NK-92 treated with Interleukin-12 subunit alpha and Interleukin-12 subunit beta, amount 100 ng/mL, for 24 hours (cell line): ENCODE results near the gene GSS.

Source experiments
- DNase-seq: peaks from one replicate; lab custom pipeline; 2025; lab: John Stamatoyannopoulos, UW

GSS gene

DNA sequence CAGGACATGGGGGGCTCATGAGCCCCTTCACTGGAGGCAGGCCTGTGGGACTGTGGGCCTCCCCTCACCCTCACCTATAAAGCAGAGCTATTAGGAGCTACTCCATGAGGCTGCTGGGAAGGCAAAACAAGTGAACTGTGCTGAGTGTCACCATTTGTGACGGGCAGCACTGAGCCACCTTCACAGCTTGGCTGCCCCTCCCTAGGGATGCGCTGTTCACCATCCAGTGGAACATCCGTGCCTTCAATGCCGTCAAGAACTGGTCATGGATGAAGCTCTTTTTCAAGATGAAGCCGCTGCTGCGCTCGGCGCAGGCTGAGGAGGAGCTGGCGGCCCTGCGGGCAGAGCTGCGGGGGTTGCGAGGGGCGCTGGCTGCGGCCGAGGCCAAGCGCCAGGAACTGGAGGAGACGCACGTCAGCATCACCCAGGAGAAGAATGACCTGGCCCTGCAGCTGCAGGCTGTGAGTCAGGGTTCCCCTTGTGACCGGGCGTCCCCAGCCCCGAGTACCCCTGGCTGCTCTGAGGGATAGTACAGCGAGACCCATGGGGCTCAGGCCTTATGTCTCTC lies 38.4 kb upstream of the GSS start:
- DNase-seq, result no peak

DNA sequence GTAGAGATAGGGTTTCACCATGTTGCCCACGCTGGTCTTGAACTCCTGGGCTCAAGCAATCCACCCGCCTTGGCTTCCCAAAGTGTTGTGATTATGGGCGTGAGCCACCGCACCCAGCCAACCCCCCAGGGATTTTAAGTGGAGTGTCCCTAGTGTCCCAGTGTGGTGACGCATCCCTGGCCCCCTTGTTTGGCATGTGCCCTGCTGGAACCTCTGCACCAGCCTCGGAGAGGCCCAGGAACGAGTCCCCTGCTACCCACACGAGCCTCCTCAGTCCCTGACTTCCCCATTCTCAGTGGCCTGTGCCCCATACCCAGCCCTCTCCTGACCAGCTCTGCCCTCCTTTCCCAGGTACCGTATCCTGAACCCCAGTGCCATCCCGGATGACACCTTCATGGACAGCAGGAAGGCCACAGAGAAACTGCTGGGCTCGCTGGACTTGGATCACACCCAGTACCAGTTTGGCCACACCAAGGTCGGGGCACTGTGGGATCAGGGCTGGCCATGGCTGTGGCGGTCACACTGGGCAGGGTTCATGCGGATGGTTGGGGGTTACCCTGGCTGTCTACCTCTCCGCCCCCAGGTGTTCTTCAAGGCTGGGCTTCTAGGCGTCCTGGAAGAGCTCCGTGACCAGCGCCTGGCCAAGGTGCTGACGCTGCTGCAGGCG lies 37.3 kb upstream of the GSS start:
- DNase-seq, result no peak

DNA sequence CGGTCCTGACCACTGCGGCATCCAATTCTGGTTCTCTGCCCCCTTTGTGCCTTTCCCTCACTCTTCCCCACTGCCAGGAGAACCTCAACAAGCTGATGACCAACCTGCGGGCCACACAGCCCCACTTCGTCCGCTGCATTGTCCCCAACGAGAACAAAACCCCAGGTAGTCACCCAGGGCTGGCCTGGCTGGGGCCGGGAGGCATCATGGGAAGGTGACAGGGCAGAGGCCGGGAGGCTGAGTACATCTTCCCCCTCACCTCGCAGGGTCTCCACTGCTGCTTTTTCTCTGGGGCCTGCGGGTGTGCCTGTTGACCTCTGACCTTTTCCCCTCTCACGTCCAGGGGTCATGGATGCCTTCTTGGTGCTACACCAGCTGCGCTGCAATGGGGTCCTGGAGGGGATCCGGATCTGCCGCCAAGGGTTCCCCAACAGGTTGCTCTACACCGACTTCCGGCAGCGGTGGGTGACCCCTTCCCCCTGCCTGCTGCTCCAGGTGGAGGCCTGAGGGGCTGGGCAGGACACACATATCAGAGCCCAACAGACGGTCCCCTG lies 35.1 kb upstream of the GSS start:
- no peak for DNase-seq

DNA sequence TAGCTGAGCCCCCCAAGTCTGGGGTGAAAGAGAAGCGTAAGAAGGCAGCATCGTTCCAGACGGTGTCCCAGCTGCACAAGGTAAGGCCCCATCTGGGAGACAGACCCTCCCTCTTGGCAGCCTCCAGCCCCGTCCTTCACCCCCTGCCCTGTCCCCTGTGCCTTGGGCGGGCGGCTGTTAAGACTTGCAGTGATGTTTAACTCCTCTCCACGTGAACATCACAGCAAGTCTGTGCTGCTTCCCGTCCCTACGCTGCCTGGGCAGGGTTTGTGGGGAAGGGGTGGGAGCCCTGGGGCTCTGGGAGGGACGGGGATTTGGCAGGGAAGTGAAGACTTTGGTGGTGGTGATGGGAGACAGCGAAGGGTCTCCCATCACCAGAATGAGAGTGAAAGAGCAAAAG lies 34.6 kb upstream of the GSS start:
- DNase-seq, result no peak

DNA sequence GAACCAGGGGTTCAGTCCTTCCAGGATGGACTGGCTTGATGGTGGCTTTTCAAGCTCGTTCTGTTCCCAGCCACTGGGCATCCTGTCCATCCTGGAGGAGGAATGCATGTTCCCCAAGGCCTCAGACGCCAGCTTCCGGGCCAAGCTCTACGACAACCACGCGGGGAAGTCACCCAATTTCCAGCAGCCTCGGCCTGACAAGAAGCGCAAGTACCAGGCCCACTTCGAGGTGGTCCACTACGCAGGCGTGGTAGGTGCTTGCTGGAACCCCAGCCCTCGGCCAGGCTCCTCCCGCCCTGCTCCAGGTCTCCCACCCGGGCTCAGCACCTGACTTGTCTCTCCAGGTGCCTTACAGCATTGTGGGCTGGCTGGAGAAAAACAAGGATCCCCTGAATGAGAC lies 34.1 kb upstream of the GSS start:
- no peak for DNase-seq

DNA sequence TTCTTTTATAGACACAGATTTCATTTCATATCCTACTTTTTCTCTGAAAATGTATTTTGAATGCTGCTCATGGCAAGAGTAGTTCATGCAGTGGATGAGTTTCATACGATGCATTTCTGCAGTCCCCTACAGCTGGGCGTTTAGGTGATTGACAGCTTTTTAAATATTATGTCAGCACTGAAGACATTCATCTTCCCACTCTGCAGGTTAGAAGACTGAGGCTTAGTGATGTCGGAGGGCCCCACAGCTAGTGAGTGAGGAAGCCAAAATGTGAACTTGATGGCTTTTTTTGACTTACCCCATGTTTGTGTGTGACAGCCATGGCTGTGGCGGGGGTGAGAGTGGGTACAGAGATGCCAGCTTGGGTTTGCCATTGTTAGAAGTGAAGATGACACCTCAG lies 33.5 kb upstream of the GSS start:
- DNase-seq, result no peak

DNA sequence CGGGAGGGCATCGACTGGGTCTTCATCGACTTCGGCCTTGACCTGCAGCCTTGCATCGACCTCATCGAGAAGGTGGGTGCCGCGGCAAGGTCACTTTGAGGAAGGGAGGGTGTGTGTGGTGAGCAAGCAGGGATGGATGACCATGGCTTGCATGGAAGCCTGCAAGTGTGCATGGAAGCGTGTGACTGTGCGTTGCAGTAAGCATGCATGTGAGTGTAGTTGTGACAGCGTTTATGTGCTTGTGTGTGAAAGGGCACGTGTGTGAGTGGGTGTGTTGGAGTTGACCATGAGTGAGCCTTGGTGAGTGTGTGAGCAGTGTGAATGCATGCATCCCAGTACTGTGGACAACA lies 32.6 kb upstream of the GSS start:
- DNase-seq, result no peak

DNA sequence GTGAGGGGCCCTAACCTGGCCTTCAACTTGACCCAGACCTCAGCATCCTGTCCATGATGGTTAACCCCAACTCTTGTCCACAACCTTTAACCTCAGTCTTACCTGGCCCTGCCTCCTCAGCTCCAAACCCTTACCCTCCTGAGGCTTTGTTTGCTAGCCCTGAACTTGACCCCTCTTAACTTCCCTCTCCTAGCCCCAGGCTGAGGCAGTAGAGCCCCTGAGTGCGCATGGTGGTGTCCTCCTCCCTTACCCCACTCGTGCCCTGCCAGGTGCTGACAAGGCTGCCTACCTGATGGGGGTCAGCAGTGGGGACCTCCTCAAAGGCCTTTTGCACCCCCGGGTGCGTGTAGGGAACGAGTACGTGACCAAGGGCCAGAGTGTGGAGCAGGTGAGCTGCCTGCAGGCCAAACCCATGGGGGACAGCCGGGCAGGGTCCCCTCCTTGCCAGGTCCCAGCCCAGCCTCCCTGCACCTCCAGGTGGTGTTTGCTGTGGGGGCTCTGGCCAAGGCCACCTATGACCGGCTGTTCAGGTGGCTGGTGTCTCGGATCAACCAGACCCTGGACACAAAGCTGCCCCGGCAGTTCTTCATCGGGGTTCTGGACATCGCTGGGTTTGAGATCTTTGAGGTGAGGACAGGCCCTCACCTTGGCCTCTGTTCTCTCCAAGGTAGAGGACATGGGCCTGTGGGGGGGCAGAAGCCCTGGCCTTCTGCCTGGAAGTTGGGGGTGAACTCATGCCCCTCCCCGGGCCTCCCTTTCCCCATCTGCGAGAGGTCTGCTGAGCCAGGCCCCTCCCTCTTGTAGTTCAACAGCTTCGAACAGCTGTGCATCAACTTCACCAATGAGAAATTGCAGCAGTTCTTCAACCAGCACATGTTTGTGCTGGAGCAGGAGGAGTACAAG lies 31.9 kb upstream of the GSS start:
- DNase-seq, result no peak

DNA sequence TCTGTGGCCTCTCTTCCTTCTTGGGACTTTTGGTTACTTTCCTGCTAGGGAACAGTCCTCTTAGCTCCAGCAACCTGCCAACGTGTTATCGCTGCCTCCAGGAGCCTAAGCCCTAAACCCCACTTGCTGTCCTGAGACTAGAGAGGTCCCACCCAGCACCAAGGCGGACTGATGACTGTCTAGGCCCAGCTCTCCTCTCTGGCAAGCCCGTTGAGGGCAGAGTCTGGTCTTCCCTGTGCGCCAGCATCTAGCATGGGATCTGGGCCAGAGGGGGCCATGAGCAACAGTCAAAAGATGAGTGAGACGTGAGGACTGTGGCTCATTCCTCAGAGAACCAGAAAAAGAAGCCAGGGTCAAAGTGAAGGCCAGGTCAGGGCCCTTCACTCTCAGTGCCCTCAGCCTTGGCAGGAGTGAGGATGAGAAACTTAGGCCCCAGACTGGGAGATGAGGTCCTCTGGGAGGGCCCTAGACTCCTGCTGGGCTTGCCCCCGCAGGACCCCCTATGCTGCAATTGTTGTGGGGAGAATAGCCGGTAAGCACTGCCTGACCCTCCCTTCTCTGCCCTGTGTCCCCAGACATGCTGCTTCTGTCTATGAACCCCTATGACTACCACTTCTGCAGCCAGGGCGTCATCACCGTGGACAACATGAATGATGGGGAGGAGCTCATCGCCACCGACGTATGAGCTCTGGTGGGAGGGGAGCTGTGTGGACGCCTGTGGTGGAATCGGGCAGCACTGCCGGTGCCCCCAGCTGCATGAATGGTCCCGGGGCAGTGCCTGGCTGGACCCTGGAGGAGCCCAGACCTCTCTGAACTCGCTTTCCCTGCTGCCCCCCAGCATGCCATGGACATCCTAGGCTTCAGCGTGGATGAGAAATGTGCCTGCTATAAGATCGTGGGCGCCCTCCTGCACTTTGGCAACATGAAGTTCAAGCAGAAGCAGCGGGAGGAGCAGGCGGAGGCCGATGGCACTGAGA lies 31.0 kb upstream of the GSS start:
- DNase-seq, result no peak

DNA sequence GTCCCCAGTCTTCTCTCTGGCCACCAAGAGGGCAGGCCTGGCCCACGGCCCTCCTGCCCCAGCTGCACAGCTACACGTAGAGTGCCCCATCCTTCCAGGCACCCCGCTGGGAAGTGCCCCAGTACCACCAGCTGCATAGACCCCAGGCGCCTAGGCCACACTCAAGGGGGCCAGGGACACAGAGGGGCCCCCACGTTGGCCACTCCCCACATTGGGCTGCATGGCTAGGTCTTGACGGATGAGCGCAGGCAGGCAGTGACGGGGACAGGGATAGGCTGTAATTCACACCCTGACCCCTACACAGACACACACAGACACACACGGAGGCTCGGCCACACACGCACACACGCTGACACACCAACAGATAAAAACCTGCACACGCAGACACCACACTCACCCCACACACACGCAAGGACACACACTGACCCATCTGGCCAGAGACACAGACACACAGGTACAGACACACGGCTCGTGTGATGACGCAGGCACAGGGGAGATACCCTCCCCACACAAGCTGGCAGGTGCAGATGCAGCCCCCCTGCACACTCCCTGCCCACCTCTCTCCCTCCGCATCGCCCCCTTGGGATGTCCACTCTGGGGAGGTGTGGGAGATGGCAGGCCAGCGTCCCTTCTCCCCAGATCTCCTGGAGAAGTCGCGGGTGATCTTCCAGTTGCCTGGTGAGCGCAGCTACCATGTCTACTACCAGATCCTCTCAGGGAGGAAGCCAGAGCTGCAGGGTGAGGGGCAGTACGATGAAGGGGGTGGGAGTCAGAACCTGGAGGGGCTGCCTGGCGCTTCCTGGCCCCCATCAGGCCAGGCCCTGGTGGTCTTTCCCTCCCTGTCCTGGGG lies 30.1 kb upstream of the GSS start:
- DNase-seq, result no peak

DNA sequence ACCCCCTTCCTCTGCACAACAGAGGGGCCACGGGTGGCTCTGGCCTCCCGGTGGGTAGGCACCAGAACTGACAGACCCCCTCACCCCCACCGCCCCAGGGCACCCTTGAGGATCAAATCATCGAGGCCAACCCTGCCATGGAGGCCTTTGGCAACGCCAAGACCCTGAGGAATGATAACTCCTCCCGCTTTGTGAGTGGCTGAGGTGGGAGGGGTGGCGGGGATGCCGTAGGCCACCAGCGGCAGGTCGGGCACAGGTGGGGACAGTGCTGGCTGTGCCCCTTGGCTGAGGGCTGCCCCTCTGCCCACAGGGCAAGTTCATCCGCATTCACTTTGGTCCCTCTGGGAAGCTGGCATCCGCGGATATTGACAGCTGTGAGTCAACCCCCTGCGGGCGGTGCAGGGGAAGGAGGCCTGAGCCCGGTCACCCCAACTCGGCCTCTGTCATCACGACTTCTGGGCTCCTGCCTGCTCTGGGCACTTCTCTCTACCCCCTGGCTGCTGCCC lies 29.2 kb upstream of the GSS start:
- DNase-seq, result no peak

DNA sequence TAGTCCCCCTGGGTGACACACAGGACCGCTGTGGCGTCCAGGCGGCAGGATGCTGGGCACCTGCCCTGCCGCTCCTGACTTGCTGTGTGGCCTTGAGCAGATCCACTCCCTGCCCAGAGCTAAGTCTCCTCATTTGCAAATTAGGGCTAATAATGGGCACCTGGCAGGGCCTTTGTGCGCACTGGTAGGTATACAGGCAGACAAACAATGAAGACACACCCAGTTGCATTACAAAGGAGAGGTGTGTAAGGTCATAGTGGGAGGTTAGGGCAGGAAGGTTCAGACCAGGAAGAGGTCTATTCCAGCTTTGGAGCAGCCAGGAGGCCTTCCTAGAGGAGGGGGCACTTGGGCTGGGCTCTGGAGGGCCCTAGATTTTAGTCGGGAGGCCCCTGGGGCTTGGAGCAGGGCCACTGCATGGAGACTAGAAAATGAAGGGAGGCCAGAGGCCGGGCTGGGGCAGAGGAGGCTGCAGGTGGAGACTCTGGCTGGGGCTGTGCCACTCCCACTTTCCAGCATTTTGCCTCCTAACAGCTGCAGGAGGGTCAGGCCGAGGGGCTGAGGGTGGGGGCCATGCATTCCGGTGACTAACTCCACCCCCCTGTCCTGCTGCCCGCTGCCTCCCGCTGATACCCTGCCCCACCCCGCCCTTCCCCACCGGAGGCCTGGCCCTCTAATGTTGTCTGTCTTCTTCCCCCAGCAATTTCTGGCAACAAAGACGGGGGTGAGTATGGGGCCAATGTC lies 28.6 kb upstream of the GSS start:
- DNase-seq, result no peak

DNA sequence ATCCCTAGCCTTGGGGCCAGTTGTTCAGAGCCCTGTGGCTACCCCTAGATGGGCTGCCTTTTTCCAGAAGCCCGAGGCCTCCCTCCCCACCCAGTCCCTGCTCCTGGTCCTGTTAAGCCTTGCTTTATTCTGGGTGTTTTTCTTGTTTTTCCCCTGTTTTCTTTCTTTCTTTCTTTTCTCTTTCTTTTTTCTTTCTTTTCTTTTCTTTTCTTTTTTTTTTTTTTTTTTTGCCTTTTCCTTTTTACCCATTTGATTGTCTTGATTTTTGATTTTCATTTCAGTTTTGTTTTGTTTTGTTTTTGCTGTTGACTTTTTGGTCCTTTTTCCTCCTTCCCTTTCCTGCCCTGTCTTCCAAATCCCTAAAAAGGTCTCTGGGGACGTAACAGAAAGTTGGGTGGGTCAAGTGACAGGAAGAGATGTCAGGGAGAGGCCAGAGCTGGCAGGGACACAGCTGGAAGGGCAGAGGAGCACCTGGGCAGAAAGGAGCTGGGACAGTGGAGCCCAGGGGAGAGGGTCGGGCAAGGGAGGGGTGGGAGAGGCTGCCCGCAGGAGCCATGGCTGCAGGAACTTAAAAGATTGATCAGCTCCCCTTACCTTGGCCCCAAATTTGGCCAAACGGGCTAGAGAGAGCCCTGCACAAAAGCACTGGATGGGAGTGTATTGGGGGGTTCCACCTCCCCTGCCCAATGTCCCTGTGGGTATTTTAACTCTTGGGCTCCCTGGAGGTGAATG lies 27.6 kb upstream of the GSS start:
- no peak for DNase-seq

DNA sequence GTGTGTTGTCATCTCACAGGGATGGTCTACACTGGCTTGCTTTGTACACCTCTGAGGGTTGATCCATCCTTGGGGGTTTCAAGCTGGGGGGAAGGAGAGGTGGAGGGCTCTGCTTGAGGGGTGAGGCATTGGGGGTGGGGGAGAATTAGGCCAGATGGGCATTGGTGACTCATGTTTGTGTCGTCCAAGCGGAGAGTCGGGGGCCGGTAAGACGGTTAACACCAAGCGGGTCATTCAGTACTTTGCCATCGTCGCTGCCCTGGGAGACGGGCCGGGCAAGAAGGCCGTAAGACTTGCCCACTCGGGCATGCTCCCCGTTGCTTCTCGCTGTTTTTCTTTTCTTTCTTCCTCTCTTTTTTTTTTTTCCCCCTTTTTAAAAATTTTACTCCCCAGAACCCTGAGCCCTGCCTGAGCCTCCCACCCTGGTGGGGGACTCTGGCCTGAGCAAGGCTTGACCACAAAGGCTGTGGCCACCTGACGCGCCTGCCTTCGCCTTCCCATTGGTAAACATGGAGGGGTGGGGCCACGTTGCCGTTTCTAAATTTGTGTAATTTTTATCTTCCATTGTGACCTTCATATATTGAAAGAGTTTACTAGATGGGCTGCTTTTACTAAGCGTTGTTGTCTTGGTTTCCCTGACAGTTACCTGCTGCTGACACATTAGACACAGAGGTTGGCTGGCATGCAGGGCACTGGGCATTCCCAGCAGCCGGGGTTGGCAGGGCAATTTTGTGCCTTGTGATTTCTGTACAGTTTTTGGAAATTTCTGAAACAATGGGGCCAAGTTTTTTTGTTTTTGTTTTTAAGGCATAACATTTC lies 26.9 kb upstream of the GSS start:
- DNase-seq, result no peak

DNA sequence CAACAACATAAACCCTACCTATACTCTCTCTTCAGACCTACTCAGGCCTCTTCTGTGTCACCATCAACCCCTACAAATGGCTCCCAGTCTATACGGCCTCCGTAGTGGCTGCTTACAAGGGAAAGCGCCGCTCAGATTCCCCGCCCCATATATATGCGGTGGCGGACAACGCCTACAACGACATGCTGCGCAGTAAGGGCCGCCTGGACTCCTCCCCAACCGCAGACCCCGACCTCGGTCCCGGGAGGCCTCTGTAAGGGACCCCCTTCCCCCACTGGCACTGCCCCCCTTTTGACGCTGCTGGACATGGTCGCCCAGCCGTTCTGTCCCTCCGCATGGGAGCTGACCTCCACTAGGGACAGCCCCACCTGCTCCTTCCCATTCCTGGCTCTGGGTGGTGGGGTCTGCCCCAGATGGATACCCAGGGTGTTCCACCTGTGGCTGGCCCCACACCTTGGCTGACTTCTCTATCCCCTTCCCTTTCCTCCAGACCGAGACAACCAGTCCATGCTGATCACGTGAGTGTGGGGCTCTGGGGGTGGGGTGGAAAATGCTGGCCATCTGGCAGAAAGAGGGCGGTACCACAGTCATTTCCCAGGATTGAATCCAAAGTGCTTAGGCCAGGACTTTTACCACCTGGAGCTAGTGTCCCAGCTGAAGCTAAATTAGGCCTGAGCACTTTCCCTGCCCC lies 25.1 kb upstream of the GSS start:
- DNase-seq, result no peak

DNA sequence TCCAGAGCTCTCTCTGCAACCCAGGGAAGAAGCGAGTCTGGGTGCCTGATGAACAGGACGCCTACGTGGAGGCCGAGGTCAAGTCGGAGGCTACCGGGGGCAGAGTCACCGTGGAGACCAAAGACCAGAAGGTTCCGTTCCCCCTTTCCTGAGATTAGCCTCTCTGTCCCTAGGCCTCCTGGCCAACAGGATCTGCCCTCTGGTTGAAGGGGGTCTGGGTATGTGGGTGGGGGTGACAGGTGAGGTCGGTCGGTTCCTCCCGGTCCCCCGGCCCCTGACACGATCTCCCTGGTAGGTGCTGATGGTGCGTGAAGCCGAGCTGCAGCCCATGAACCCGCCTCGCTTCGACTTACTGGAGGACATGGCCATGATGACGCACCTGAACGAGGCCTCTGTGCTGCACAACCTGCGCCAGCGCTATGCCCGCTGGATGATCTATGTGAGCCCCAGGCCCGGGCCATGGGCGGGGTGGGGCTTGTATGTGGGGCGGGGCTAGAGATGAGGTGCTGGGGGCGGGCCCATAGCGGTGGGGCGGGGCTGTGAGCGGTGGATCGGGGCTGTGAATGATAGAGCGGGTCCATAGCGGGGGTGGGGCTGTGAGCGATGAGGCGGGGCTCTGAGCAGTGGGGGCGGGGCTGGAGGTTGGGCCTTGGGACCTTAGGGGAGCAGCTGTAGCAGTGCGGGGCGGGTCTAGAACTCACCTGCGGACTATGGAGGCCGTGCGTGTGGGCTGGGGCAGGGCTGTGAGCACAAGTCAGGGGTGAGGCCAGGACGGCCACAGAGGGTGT lies 24.0 kb upstream of the GSS start:
- no peak for DNase-seq
